Stimulated activated CD8-positive, alpha-beta memory T cell treated with anti-CD3 and anti-CD28 coated beads, Interleukin-4, amount 100 ng/mL, for 24 hours (primary cell): Measurements from ENCODE around the gene GPR4.
"Not testable (repeated sequence)": the region's sequence is repeated elsewhere in the genome, so short reads cannot be mapped to it uniquely, and the experiment has no call there.

ENCODE experiments used
- DNase-seq: peaks from one replicate; pipeline ENCODE4 v3.0.0-alpha.2; 2020; ENCODE audit warnings: low read depth

The GPR4 gene

DNA sequence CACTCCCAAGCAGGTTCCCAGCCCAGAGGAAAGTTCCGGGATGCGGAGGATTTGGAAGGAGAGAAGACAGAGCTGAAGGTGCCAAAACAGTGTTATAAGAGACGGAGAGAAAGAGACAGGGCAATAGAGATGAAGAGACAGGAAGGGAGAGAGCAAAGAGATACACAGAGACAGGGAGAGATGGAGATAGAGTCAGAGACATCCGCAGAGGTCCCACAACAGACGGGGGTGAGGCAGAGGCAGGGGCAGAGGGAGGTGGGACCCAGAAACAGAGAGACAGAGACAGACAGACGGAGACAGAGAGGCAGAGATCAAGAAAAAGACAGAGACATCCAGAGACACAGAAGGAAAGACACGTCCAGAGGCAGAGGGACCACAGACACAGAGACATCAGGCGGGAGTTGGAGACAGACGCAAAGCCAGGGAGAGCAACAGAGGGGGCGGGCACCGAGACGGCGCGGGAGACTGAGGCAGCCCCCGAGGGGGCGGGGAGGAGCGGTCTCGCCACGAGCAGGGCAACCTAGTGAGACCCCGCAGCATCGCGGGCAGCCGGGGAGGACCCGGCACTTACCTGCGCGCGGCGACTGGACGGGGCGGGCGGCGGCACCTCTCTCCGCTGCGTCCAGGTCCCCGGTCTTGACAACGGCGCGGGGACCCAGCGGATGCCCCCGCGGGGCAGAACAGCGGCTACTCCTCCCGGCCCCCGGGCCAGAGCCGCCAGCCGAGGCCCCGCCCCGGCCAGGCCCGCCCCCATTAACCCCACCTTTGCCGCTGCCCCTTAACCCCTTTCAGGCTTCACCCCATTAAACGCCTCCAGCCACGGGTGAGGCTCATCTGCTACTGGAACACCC is at the start of gene GPR4:
TSS of gene GPR4 (minus strand) at position 689 of the 851 bp plus-strand sequence. CDS start 10,346 bp downstream, outside the sequence.
- no peak for DNase-seq

DNA sequence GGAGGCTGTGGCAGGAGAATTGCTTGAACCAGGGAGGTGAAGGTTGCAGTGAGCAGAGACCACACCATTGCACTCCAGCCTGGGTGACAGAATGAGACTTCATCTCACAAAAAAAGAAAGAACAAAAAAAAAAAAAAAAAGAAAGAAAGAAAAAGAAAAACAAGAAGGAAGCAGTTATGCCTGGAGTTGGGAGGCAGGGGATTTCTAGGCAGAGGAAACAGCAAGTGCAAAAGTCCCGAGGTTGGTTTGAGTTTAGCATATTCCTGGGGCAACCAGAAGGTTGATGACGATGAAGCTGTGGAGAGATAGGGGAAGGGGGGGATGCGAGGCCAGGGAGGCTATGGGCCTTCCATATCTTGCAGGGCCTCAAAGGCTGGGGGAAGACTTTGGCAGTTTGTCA is 48.7 kb upstream of the GPR4 start:
- DNase-seq = no peak

DNA sequence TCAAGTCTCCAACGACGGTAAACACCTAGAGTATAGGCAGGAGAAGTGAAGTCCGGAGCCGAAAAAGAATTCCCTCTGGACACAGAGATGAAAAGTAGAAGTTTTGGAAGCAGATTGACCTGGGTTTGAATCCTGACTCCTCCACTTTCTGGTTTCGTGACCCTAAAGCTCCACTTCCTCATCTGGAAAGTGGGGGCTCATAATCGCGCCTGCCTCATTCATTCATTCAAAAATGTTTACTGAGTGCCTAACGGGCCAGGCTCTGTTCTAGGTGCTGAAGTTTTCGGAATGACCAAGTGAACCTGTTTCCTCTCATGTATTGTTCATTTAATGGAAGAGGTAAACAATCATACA is 44.3 kb upstream of the GPR4 start:
- DNase-seq = no peak

DNA sequence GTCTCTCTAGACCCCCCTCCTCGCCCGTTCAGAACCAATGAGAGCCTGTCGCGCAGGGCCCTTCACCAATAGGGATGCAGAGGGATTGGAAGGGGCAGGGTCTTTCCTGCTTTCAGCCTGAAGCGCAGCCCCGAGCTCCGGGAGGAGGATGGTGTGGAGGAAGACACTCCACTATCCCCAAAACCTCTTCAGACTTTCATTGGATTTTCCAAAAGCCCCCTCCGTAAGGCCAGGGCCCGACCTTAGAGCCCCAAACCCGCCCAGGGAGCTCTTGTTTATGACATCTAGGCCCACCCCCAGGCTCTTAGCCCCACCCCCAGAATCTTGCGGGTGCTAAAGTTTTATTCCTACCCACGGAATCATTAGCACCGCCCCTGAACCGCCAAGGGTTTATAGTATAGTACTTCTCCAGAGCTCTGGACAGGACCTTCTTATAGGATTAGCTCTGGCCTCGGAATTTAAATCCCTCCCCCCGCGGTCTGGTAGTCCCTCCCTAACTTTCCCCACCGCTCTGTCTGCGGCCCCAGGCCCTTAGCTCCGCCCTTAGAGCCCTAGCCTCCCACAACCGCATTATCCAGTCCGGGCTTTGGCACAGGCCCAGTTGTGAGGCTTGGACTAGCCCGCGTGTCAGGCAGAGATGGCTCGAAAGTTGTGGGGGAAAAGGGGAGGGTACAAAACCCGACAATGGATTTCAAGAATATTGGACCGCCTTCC is 43.8 kb upstream of the GPR4 start:
- DNase-seq = peak; percentile 67

DNA sequence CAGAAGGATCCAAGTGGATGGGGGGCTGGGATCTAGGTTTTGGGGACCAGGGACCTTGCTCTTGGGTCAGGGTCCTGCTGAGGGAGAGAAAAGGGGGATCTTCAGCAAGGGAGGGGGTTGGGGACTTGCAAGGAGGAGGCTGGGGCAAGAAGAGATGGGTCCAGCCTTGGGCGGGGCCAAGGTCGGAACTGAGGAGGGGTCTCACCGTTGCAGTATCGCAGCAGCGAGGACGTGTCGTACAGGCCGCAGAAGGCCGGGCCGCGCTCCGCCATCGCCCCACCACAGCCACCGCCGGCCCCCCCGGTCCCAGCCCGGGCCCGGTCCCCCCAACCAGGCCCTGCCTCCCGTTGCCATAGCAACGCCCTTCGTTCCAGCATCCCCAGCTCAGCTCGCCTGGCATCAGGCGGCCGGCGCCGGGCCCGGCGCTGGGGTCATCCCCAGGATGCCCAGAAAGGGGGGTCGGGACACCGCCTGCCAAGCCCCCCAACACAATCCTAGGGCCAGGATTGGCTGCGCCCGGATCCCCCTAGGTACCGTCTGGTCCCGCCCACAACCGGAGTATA is 43.1 kb upstream of the GPR4 start:
- no peak for DNase-seq

DNA sequence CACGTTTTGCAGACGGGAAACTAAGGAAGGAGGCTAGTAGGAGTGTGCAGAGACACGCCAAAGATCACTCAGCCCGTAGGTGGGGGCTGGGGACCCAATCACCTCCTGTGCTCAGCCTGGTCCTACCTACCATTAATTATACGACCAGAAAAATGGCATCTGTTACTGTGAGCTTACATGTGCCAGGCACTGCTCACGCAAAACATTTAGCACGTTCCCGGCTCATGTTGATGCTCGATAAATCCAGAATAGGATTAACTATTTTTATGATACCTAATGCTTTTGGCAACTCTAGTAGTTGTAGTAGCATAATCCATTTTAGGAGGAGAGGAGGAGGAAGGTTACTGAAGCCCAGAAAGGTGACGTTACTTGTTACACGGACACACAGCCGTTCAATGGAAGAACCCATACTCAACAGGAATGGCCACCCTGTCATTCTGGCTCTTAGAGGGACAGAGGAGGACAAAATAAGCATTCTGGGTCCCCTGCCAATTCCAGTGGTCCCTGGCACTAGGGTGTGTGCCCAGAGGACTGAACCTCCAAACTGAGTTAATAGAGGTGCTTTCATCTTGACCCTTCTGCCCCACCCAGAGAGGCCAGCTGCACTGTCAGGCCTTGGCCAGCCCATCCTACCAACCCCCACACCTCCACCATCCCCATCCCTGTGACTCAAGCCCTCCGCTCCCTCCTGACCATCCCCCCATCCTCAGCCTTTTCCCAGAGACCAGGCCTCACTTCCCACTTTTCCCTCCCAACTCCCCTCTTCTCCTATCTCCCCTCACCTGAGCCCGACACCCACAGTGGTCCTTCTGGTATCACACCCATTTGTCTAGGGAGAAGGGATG is 42.1 kb upstream of the GPR4 start:
- no peak for DNase-seq

DNA sequence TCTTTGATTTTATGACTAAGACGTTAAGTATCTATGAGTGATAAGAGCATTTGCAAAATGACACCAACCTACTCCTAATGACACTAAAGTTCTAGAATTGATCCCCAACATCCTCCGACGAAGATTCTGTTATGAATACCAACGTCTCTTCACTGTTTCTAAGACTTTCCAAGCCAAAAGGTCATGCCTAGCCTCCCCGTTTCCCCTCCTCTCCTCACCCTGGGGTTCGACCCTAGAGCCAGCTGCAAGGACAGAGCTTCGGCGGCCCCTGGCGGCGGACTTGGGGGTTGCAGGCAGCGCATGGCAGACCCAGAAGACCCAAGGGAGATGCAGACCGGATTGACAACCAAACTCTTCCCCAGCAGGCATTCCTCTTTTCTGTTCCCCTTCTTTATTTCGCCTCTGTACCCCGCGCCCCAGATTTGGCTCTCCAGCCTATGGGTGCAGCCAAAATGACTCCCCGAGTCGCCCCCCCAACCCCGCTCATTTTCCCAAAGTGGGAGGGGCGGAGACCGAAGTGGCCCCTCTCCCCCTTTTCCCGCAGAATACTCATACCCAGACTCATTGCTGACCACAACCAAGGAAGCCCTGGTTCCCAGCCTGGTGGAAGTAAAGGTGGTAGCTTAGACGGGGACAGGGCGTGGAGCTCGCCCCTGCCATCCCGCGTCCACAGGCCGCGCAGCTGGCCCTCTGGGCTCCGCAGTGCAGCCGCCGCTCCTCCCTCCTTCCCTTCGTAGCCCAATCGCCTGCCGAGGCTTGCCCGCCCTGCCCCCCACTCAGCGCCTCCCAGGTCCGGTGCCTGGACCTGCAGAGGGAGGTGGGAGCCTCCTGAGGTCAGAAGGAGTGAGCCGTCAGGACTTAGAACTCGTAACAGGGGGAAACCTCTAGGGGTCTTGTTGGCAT is 41.3 kb upstream of the GPR4 start:
- DNase-seq = peak; percentile 91

DNA sequence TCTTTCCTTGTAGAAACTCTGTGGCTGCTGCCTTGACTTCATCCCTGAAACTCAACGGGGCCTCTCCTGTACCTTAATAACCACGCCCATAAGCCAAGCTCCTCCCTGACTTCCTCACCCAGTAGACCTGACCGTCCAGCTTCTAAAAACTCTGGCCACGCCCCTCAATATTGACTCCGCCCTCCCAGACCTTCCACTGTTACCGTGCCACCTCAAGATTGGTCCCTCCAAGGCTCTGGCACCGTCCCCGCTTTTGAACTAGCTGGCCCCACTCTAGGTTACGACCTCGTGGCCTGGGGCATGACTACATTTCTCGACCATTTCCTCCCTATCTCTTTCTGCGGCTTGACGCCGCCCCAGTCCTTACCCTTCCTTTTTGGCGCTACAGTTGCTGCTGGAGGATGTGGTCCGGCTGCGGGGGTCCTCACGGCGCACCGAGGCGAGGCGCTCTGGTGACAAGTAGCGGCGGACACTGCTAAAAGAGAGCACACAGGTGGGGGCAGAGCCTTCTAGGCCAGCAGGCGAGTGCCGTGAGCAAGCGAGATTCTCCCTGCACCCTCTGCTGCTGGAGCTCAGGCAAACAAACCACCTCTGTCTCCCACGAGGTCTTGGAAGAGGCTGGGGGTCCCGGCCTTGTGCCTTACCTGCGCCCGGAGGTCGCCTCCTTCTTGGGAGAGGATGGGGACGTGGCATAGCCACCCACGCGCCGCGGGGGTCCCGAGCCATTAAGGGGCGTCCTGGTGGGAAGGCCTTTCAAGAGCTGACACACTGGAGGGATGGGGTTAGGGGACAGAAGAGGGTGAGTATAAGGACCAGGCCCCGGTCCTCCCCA is 39.5 kb upstream of the GPR4 start:
- DNase-seq = peak; percentile 73

DNA sequence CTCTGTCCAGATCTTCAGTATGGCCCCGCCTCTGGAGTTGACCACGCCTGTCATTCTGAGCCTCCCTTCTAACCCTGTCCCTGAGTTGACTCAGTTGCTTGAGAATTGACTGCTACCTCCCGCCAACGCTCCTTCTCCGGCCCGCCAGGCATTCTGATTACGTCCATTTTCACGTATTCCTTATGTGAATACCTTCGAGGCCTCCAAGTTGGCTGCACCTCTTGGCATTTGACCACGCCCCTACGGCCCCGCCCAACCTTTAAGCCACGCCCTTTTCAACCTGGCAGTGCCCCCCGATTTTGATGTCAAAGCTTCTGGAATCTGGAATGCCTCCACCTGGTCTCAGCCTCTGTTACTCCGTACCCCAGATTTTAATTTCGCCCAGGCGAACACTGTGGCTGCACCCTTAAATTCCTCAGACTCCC is 38.8 kb upstream of the GPR4 start:
- peak; percentile 22 for DNase-seq

DNA sequence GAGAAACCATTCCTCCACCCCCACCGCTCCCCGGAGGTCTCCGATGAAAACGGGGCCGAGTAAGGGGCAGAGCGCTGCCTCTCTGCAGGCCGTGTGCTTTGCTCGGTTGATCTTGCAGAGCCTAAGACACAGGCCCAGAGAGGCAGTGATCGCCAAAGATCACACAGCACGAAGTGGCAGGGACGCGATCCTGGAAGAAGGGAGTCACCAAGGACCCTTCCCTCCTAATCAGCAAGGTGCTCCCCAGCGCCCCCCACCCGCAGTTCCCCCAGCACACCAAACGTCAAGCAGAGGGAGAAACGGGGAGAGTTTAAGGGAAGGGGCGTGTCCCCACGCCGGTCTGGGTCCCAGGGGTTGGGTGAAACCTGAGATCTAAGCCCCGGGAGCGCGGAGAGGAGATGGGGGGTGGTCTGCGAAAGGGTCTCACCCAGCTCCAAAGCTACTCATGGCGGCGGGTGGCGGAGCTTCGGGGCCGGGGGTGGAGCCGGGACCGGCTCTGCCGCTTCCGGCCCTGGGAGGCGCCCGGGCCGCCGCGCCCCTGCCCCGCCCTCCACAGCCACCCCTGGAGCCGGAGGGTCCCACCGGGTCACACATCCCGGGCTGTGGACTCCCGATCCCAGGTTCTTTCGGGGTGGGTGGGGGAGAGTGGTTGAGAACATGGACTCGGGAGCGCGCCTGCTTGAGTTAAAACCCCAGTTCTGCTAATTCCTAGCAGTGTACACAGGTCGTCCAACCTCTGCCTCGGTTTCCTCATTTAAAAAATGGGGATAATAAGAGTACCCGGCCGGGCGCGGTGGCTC is 37.1 kb upstream of the GPR4 start, which contains the start of gene EML2:
TSS of gene EML2 (minus strand) at position 468 of the 800 bp plus-strand sequence. CDS start at position 447, 21 bp downstream.
- peak; percentile 43 for DNase-seq

DNA sequence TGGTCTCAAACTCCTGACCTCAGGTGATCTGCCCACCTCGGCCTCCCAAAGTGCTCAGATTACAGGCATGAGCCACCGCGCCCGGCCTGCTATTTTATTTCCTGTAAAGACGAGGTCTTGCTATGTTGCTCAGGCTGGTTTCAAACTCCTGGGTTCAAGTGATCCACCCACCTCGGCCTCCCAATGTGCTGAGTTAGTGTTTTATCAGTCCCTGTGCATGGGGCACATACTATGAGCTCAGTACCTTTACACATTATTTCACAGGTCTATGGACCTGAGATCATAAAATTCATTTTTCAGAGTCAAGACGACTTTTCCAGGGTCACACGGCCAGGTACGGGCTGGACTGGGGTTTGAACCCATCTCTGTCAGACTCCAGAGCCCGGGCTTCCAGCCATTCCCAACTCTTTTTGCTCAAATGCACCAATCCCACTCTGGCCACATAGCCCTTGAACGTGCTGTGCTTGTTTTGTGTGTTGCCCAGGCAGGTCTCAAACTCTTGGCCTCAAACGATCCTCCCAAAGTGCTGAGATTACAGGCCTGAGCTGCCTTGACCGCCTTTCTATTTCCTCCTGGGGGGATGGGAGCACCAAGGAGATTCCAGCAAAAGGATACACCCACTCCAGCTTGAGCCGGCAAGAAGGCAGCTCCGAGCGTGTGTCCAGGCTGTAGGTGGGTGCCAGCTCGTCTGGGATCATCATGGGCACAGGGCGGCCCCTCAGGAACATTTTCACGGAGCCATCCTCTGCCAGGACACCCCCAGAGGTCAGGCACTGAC is 36.1 kb upstream of the GPR4 start:
- no peak for DNase-seq

DNA sequence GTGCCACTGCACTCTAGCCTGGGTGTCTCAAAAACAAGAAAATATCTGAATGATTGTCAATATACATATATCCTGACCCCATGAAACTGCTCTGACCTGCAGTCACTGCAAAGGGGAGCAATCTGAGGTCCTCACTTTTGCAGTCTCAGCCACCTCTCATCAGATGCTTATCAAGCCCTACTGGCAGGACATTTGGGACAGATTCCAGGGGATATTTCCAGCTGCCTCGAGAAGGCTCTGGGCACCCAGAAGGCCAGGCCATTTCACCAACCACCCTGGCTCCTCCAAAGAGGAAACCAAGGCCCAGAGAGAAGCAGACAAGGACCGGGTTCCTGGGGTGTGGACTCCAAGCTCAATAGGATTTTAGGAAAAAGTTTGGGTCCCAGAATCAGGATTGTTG is 34.9 kb upstream of the GPR4 start:
- no peak for DNase-seq

DNA sequence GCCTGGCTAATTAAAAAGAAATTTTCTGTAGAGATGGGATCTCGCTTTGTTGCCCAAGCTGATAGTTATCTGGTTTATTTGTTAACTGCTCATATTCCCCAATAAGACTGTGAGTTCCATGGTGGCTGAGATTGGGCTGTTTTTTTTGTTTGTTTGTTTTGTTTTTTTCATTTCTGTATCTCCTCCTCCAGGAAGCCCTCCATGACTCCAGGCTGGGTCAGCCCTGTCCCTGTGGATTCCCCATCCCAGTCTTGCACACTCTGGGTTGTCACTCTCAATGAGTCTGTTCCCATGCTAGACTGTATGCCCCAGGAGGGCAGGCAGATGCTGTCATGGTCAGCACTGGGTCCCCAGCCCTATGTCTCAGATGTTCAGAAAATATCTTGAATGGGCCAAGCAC is 34.3 kb upstream of the GPR4 start:
- DNase-seq = no peak

DNA sequence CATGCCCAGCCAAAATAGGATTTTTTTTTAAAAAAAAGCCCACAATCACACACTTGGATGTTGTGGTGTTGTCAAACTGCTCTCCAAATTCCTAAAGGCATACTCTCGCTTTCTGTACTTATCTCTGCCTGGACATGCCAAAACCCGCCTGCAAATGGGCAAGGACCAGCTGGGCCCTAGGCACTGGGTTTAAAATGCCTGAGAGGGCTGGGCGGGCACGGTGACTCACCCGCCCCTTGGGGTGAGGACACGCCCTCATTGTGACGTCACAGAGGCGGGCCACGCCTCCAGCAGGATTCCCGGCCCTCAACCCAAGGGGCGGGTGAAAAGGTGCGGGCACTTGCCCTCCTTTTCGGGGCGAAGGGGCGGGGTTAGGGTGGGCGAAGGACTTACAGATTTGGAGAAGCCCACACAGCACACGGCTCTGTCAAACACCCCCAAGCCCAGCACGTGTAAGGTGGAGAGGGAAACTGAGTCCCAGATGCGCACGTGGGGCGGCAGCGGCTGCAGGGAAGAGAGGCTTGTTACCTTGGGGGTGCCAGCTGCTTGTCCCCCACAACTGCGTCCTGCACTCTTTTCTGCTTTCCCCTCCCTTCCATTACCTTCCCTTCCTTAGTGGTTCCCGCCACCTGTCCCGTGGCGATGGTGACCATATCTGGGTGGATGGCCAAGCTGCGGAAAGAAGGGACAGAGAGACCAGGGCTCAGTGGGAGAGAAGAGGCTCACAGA is 30.6 kb upstream of the GPR4 start:
- peak; percentile 33 for DNase-seq

DNA sequence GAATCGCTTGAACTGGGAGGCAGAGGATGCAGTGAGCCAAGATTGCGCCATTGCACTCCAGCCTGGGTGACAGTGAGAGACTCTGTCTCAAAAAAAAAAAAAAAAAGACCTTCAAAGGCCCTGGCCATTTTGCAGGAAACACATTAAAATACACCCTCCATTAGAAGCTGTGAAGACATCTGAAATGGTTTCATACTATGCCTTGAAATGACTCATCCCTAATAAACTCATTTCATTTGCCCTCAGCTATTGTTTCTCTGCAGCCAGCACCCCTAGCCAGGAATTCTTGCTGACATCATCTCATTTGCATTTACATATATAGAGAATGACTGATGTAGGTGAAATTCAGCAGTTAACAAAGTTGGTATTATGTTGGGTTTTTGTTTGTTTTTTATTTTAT is 28.5 kb upstream of the GPR4 start:
- DNase-seq = no peak

DNA sequence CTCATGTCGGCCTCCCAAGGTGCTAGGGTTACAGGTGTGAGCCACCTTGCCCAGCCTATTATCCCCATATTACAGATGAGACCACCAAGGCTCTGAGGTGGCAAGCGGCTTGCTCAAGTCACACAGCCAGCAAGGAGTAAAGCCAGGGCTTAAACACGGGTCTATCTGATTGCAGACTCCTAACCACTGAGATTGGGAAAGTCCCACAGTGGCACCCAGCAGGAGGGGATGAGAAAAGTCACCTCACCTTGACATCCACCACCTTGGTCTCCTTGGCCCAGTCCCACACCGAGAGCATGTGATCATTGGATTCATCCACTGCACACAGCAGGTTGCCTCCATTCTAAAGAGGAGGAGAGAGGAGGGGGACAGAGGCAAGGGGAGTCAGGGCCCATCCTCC is 27.7 kb upstream of the GPR4 start:
- DNase-seq = no peak

DNA sequence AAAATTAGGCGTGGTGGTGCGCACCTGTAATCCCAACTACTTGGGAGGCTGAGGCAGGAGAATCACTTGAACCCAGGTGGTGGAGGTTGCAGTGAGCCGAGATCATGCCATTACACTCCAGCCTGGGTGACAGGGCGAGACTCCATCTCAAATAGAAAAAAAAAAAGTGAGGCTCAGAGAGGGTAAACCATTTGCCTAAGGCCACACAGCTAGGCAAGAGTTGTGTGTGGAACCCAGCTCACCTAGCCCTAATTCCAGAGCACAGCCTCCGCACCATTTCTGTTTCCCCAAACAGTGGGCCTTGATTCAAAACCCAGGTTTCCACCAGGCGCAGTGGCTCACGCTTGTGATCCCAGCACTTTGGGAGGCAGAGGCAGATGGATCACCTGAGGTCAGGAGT is 26.2 kb upstream of the GPR4 start:
- DNase-seq = not testable (repeated sequence)

DNA sequence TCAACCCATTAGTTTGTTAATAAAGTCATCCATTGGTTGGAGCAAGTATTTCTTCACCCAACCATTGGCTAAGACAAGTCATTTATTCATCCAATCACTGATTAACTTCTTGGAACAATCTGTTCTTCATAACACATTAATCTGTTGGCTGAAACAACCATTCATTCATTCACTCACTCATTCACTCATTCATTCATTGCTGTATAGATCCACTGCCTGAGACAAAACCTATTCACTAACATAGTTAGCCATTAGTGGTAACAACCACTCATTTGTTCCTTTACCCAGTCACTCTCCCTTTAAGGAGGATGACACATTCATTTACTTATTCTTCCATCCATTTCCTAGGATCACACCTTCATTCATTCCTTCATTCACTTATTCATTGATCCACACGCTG is 22.0 kb upstream of the GPR4 start:
- DNase-seq = no peak
